HepG2 (cell line): ENCODE results near the gene FURIN. TPM values are rescaled to one million over a fixed set of nuclear protein-coding genes. Genes with fewer than 3 reads are reported as not detected.

ENCODE experiments used
- ARID2 ChIP-seq: sonication (generic); formaldehyde crosslinking; IDR thresholded peaks from 2 replicates; pipeline ENCODE4 v1.8.1; 2022; ENCODE audit warnings: mild to moderate bottlenecking, missing genetic modification reagents, borderline replicate concordance
- CSRNP1 ChIP-seq: sonication (generic); formaldehyde crosslinking; IDR thresholded peaks from 2 replicates; pipeline ENCODE4 v1.8.1; 2023; ENCODE audit warnings: mild to moderate bottlenecking, missing genetic modification reagents
- FOXK1 ChIP-seq: sonication (generic); formaldehyde crosslinking; IDR thresholded peaks from 2 replicates; pipeline ENCODE4 v1.4.0; 2020; ENCODE audit warnings: low read depth, missing genetic modification reagents, borderline replicate concordance
- GMEB2 ChIP-seq: IDR thresholded peaks from 2 replicates; pipeline ENCODE4 v1.6.1; 2016; ENCODE audit warnings: missing biosample characterization, missing genetic modification reagents, low read depth
- HOXA5 ChIP-seq: sonication (generic); formaldehyde crosslinking; IDR thresholded peaks from 2 replicates; pipeline ENCODE4 v1.4.0; 2020; ENCODE audit warnings: missing genetic modification reagents
- IKZF1 ChIP-seq: fragments of 450-650 bp; IDR thresholded peaks from 2 replicates; pipeline ENCODE4 v1.7.1; 2016
- KDM1A ChIP-seq: IDR thresholded peaks from 2 replicates; pipeline ENCODE4 v1.6.1; 2016; ENCODE audit warnings: missing compliant biosample characterization
- NFYC ChIP-seq: IDR thresholded peaks from 2 replicates; pipeline ENCODE4 v1.6.1; 2016; ENCODE audit warnings: missing genetic modification reagents, missing compliant biosample characterization
- NR3C1 ChIP-seq: sonication (generic); formaldehyde crosslinking; IDR thresholded peaks from 2 replicates; pipeline ENCODE4 v1.4.0; 2020; ENCODE audit warnings: missing genetic modification reagents
- SP4 ChIP-seq: sonication (generic); formaldehyde crosslinking; IDR thresholded peaks from 2 replicates; pipeline ENCODE4 v1.8.1; 2023; ENCODE audit warnings: mild to moderate bottlenecking, missing genetic modification reagents
- STAG1 ChIP-seq: sonication (generic); formaldehyde crosslinking; IDR thresholded peaks from 2 replicates; pipeline ENCODE4 v1.4.0; 2020; ENCODE audit warnings: missing genetic modification reagents
- TBL1XR1 ChIP-seq: fragments of 150-350 bp; IDR thresholded peaks from 2 replicates; pipeline ENCODE4 v1.6.1; 2014; ENCODE audit warnings: borderline replicate concordance, low read length; ENCODE audit not compliant: partially characterized antibody
- TEF ChIP-seq: sonication (generic); formaldehyde crosslinking; IDR thresholded peaks from 2 replicates; pipeline ENCODE4 v1.5.0; 2020; ENCODE audit warnings: missing genetic modification reagents
- U2AF1 ChIP-seq: fragments of 200-400 bp; formaldehyde crosslinking; optimal IDR thresholded peaks from 2 replicates; pipeline ENCODE3; 2017; ENCODE audit warnings: mild to moderate bottlenecking, low read depth, low read length
- ZBTB20 ChIP-seq: sonication (generic); formaldehyde crosslinking; IDR thresholded peaks from 2 replicates; pipeline ENCODE4 v1.8.1; 2023; ENCODE audit warnings: missing genetic modification reagents, low read depth, mild to moderate bottlenecking, borderline replicate concordance
- ZFP82 ChIP-seq: sonication (generic); formaldehyde crosslinking; IDR thresholded peaks from 2 replicates; pipeline ENCODE4 v1.5.1; 2020; ENCODE audit warnings: mild to moderate bottlenecking, missing genetic modification reagents, borderline replicate concordance
- ZNF124 ChIP-seq: sonication (generic); formaldehyde crosslinking; IDR thresholded peaks from 2 replicates; pipeline ENCODE4 v1.4.0; 2020; ENCODE audit warnings: missing genetic modification reagents
- ZNF260 ChIP-seq: sonication (generic); formaldehyde crosslinking; IDR thresholded peaks from 2 replicates; pipeline ENCODE4 v1.4.0; 2020; ENCODE audit warnings: missing genetic modification reagents, low read depth, mild to moderate bottlenecking, borderline replicate concordance
- ZNF33B ChIP-seq: sonication (generic); formaldehyde crosslinking; IDR thresholded peaks from 2 replicates; pipeline ENCODE4 v1.5.1; 2020; ENCODE audit warnings: mild to moderate bottlenecking, missing genetic modification reagents
- ZNF7 ChIP-seq: IDR thresholded peaks from 2 replicates; pipeline ENCODE4 v1.6.1; 2016; ENCODE audit warnings: missing biosample characterization, missing genetic modification reagents
- ZSCAN12 ChIP-seq: sonication (generic); formaldehyde crosslinking; IDR thresholded peaks from 2 replicates; pipeline ENCODE4 v1.9.0; 2021; ENCODE audit warnings: mild to moderate bottlenecking, missing genetic modification reagents
- polyA plus RNA-seq, 8 experiments: library from polyadenylated mRNA; depleted of rRNA in 3 of 8; stranded (reverse) in 7 of 8; unstranded in 1 of 8; fragments of >200 nt; fragmentation: Illumina TruSeq in 4 of 8; extraction: Trizol in 4 of 8; gene quantifications; 2 replicates each; pipeline versions ENCODE4 v1.2.1 to v1.2.3, GENCODE V29; 2011 to 2016; ENCODE audit warnings: low read depth in 4 of 8, missing spikeins in 1 of 8, mixed read lengths in 1 of 8; ENCODE audit not compliant: insufficient read depth in 1 of 8
- total RNA-seq, 5 experiments: library from RNA; depleted of rRNA; stranded (reverse); fragments of >200 nt; fragmentation: Illumina TruSeq; extraction: Trizol; gene quantifications; 2 replicates each; pipeline ENCODE4 v1.2.3, GENCODE V29; 2016; ENCODE audit warnings: low read depth in 1 of 5

The FURIN gene
- total and polyA plus RNA-seq, 2 of the 13 experiments (the other 11 are each of a cell fraction or from before 2014, with no cell fraction given) = 15.2 to 17.4 TPM

- TF ChIP-seq CSRNP1 (no peak; the same call in 1 of the 2 replicates), ZNF33B (CRISPR knock-in tag) (no peak), GMEB2 (no peak), ZNF124 (CRISPR knock-in tag) (peak; percentile 77; the same call in 1 of the 2 replicates), NFYC (CRISPR knock-in tag) (no peak), ZSCAN12 (no peak), TEF (CRISPR knock-in tag) (0 out of 2 replicates have a peak, but pooled peaks have one; percentile 58), HOXA5 (CRISPR knock-in tag) (peak; percentile 40; the same call in 1 of the 2 replicates), FOXK1 (CRISPR knock-in tag) (no peak), SP4 (CRISPR knock-in tag) (peak; percentile 55; the same call in 1 of the 2 replicates), ZNF7 (CRISPR knock-in tag) (0 out of 2 replicates have a peak, but pooled peaks have one; percentile 30), ZFP82 (CRISPR knock-in tag) (no peak), IKZF1 (no peak), KDM1A (CRISPR knock-in tag) (0 out of 2 replicates have a peak, but pooled peaks have one; percentile 48), NR3C1 (CRISPR knock-in tag) (no peak), U2AF1 (no peak), ARID2 (CRISPR knock-in tag) (no peak), ZNF260 (no peak), STAG1 (CRISPR knock-in tag) (peak; percentile 46), TBL1XR1 (no peak), ZBTB20 (CRISPR knock-in tag) (no peak)
Observed at GRCh38 chr15:90931828-90932659, 63.7 kb downstream of the FURIN start, which contains the start of gene HDDC3 (continued).
